K562 (cell line): ENCODE results near the gene TXLNG.

Experiments used
- CTCF ChIP-seq, 3 experiments: IDR thresholded peaks in 2 of 3; conservative IDR thresholded peaks in 1 of 3; 2 replicates each; pipeline ENCODE4 v1.5.1; 2011 to 2012; ENCODE audit warnings: low read length in 3 of 3, mild to moderate bottlenecking in 3 of 3, control low read depth in 2 of 3, improper control_type of control experiment in 1 of 3, inconsistent platforms in 1 of 3, low read depth in 1 of 3, mixed read lengths in 1 of 3, moderate library complexity in 1 of 3; ENCODE audit not compliant: insufficient read depth in 2 of 3
- IFI16 ChIP-seq: fragments of 250-450 bp; sonication (Bioruptor Pico); IDR thresholded peaks from 2 replicates; pipeline ENCODE4 v2.1.2; 2022; ENCODE audit warnings: mild to moderate bottlenecking, inconsistent platforms
- JUNB ChIP-seq: fragments of 450-650 bp; formaldehyde crosslinking; conservative IDR thresholded peaks from 2 replicates; pipeline ENCODE4 v1.4.0; 2020; ENCODE audit warnings: mild to moderate bottlenecking
- NCOA6 ChIP-seq: fragments of 450-650 bp; IDR thresholded peaks from 2 replicates; pipeline ENCODE4 v1.6.1; 2017; ENCODE audit warnings: mild to moderate bottlenecking
- POLR2A ChIP-seq: fragments of 450-650 bp; conservative IDR thresholded peaks from 2 replicates; pipeline ENCODE4 v1.6.1; 2016
- TAF15 ChIP-seq: fragments of 200-400 bp; formaldehyde crosslinking; IDR thresholded peaks from 2 replicates; pipeline ENCODE4 v1.6.1; 2017; ENCODE audit warnings: mild to moderate bottlenecking, low read depth, low read length, moderate library complexity
- TSC22D4 ChIP-seq: fragments of 450-650 bp; IDR thresholded peaks from 2 replicates; pipeline ENCODE4 v1.6.1; 2016; ENCODE audit warnings: missing genetic modification characterization, missing biosample characterization, control low read depth
- ZEB2 ChIP-seq: fragments of 450-650 bp; IDR thresholded peaks from 2 replicates; pipeline ENCODE4 v1.6.1; 2016

GRCh38 chrX:16748425-16748824 lies 37.8 kb upstream of the TXLNG start:
- no peak for TF ChIP-seq CTCF (IDR thresholded peaks at IDR 0.05 in 2 of 3, conservative IDR thresholded peaks at IDR 0.05 in 1 of 3; ENCODE audit: insufficient read depth in 2 of 3, low read depth in 1 of 3, low read length in 3 of 3)
- no peak for TF ChIP-seq TAF15
- TF ChIP-seq POLR2A, result no peak
- no peak for TF ChIP-seq IFI16 (CRISPR knock-in tag)
- TF ChIP-seq JUNB (CRISPR knock-in tag), result no peak
- no peak for TF ChIP-seq NCOA6
- no peak for TF ChIP-seq TSC22D4
- no peak for TF ChIP-seq ZEB2
